ENCODE data around the gene YBX2.
A peak's percentile ranks its signal among the peaks of the same experiment; 100 is the strongest.
"Not testable (repeated sequence)": the region's sequence is repeated elsewhere in the genome, so short reads cannot be mapped to it uniquely, and the experiment has no call there.

The YBX2 gene

GRCh38 chr17:7262192-7262934, 32.1 kb downstream of the YBX2 start, which contains the start of gene CLDN7:
CLDN7 (minus strand) TSS chr17:7262478; CDS start chr17:7262043, 435 bp downstream.
- DNase-seq = no peak

- no peak for DNase-seq
Observed at GRCh38 chr17:7261379-7262191, 32.9 kb downstream of the YBX2 start.

GRCh38 chr17:7260651-7261378, 33.6 kb downstream of the YBX2 start:
- DNase-seq = no peak

- no peak for DNase-seq
Observed at GRCh38 chr17:7260151-7260550, 34.3 kb downstream of the YBX2 start.

- no peak for DNase-seq
Observed at GRCh38 chr17:7259555-7259889, 34.9 kb downstream of the YBX2 start.

GRCh38 chr17:7258731-7259554, 35.5 kb downstream of the YBX2 start:
- no peak for DNase-seq

- no peak for DNase-seq
Observed at GRCh38 chr17:7256766-7257456, 37.5 kb downstream of the YBX2 start.

GRCh38 chr17:7254511-7254910, 39.9 kb downstream of the YBX2 start:
- DNase-seq = no peak

- DNase-seq = no peak
Observed at GRCh38 chr17:7253082-7253481, 41.4 kb downstream of the YBX2 start.

GRCh38 chr17:7252176-7253043, 42.0 kb downstream of the YBX2 start, which contains the start of gene ELP5:
ELP5 (plus strand) TSS chr17:7252215; CDS start chr17:7252551, 336 bp downstream.
- DNase-seq = peak; percentile 74

- peak; percentile 91 for DNase-seq
Observed at GRCh38 chr17:7251661-7252175, 42.7 kb downstream of the YBX2 start, which contains the start of gene CTDNEP1. CTDNEP1 (minus strand) TSS chr17:7251734; CDS start chr17:7251296, 438 bp downstream.

GRCh38 chr17:7250695-7251627, 43.5 kb downstream of the YBX2 start:
- DNase-seq = no peak

- no peak for DNase-seq
Observed at GRCh38 chr17:7249830-7250229, 44.6 kb downstream of the YBX2 start.

GRCh38 chr17:7249214-7249613, 45.2 kb downstream of the YBX2 start:
- DNase-seq = no peak

- no peak for DNase-seq
Observed at GRCh38 chr17:7248796-7249195, 45.6 kb downstream of the YBX2 start.

- no peak for DNase-seq
Observed at GRCh38 chr17:7246779-7247178, 47.7 kb downstream of the YBX2 start.

- DNase-seq = not testable (repeated sequence)
Observed at GRCh38 chr17:7243838-7244237, 50.6 kb downstream of the YBX2 start.

- no peak for DNase-seq
Observed at GRCh38 chr17:7243453-7243729, 51.0 kb downstream of the YBX2 start.

- peak; percentile 59 for DNase-seq
Observed at GRCh38 chr17:7242717-7243452, 51.6 kb downstream of the YBX2 start.
